ENCODE measurements around the gene PFDN6. TPM values are rescaled to one million over a fixed set of nuclear protein-coding genes. Genes with fewer than 3 reads are reported as not detected.

Gene PFDN6
- total RNA-seq, 1 experiment from 2014 or later: 182 TPM

GRCh38 chr6:33295621-33296369 is 6.4 kb downstream of the PFDN6 start:
- DNase-seq (ENCODE audit: low read depth): no peak

GRCh38 chr6:33296797-33297405 is 7.5 kb downstream of the PFDN6 start:
- DNase-seq (ENCODE audit: low read depth): no peak

- no peak for DNase-seq (ENCODE audit: low read depth)
These were observed 8.1 kb downstream of the PFDN6 start for GRCh38 chr6:33297406-33297955.

- peak; percentile 79 for DNase-seq (ENCODE audit: low read depth)
These were observed 8.8 kb downstream of the PFDN6 start for GRCh38 chr6:33297956-33298772.

GRCh38 chr6:33298773-33299236 is 9.4 kb downstream of the PFDN6 start, which contains the start of gene RGL2:
TSS of gene RGL2 (minus strand) at chr6:33298942. CDS start at chr6:33298610, 332 bp downstream.
- DNase-seq (ENCODE audit: low read depth): peak; percentile 70

GRCh38 chr6:33299237-33299944 is 10.0 kb downstream of the PFDN6 start:
- peak; percentile 97 for DNase-seq (ENCODE audit: low read depth)

GRCh38 chr6:33301877-33302276 is 12.5 kb downstream of the PFDN6 start:
- DNase-seq (ENCODE audit: low read depth): no peak

- no peak for DNase-seq (ENCODE audit: low read depth)
These were observed 14.8 kb downstream of the PFDN6 start for GRCh38 chr6:33304216-33304615.

GRCh38 chr6:33305052-33305451 is 15.7 kb downstream of the PFDN6 start:
- DNase-seq (ENCODE audit: low read depth): no peak

- DNase-seq (ENCODE audit: low read depth): no peak
These were observed 17.0 kb downstream of the PFDN6 start for GRCh38 chr6:33306356-33306755.

GRCh38 chr6:33312361-33313104 is 23.1 kb downstream of the PFDN6 start:
- peak; percentile 89 for DNase-seq (ENCODE audit: low read depth)

GRCh38 chr6:33313105-33313708 is 23.8 kb downstream of the PFDN6 start:
- DNase-seq (ENCODE audit: low read depth): peak; percentile 58

GRCh38 chr6:33313709-33314514 is 24.5 kb downstream of the PFDN6 start, which contains the start of gene TAPBP:
TSS of gene TAPBP (minus strand) at chr6:33314078. CDS start at chr6:33314041, 37 bp downstream.
- peak; percentile 91 for DNase-seq (ENCODE audit: low read depth)

GRCh38 chr6:33314515-33314942 is 25.1 kb downstream of the PFDN6 start:
- DNase-seq (ENCODE audit: low read depth): peak; percentile 90

- DNase-seq (ENCODE audit: low read depth): no peak
These were observed 25.8 kb downstream of the PFDN6 start for GRCh38 chr6:33314943-33315792.

- DNase-seq (ENCODE audit: low read depth): no peak
These were observed 26.6 kb downstream of the PFDN6 start for GRCh38 chr6:33315793-33316602.

All from Daoy (cell line).